Neural cell (in vitro differentiated cells): ENCODE data around the gene STX5. TPM values are rescaled to one million over a fixed set of nuclear protein-coding genes. Genes with fewer than 3 reads are reported as not detected.
A peak's percentile ranks its signal among the peaks of the same experiment; 100 is the strongest.

ENCODE experiments used
- H2AFZ ChIP-seq: fragments of 200-600, 300-800 bp; sonication (generic), shearing (Covaris generic); 2 replicates; pipeline ENCODE4 v1.6.0; 2014; ENCODE audit warnings: low read depth, mild to moderate bottlenecking, antibody characterized with exemption, low read length, moderate library complexity
- H3F3A ChIP-seq: fragments of 200-600 bp; shearing (Covaris generic); 2 replicates; pipeline ENCODE4 v1.6.1; 2016; ENCODE audit warnings: mild to moderate bottlenecking, moderate library complexity, mixed read lengths, antibody characterized with exemption, low read length; ENCODE audit not compliant: insufficient read depth, poor library complexity, severe bottlenecking
- H3K27ac ChIP-seq: fragments of 200-600, 300-800 bp; sonication (generic), shearing (Covaris generic); 2 replicates; pipeline ENCODE4 v1.5.1; 2014; ENCODE audit warnings: mild to moderate bottlenecking, low read length, moderate library complexity
- H3K27me3 ChIP-seq: fragments of 300-800, 200-600 bp; sonication (generic), shearing (Covaris generic); 2 replicates; pipeline ENCODE4 v1.6.0; 2014; ENCODE audit warnings: mild to moderate bottlenecking, low read depth, low read length, moderate library complexity; ENCODE audit not compliant: insufficient read depth
- H3K36me3 ChIP-seq: fragments of 300-800, 200-600 bp; sonication (generic), shearing (Covaris generic); 2 replicates; pipeline ENCODE4 v1.5.1; 2014; ENCODE audit warnings: mild to moderate bottlenecking, antibody characterized with exemption, low read length, moderate library complexity; ENCODE audit not compliant: insufficient read depth
- H3K4me2 ChIP-seq: fragments of 300-800, 200-600 bp; sonication (generic), shearing (Covaris generic); 2 replicates; pipeline ENCODE4 v1.6.0; 2014; ENCODE audit warnings: mild to moderate bottlenecking, low read length
- H3K4me3 ChIP-seq: fragments of 300-800, 200-600 bp; sonication (generic), shearing (Covaris generic); 2 replicates; pipeline ENCODE4 v1.5.1; 2014; ENCODE audit warnings: mild to moderate bottlenecking, low read length, moderate library complexity
- H3K79me2 ChIP-seq: fragments of 200-600 bp; shearing (Covaris generic); replicated peaks from 2 replicates; pipeline ENCODE4 v1.6.0; 2014; ENCODE audit warnings: mild to moderate bottlenecking, low read length, moderate library complexity; ENCODE audit not compliant: insufficient read depth
- H3K9ac ChIP-seq: fragments of 300-800, 200-600 bp; sonication (generic), shearing (Covaris generic); 2 replicates; pipeline ENCODE4 v1.6.1; 2016; ENCODE audit warnings: mild to moderate bottlenecking, low read length, mixed read lengths
- H3K9me2 ChIP-seq: fragments of 200-600 bp; shearing (Covaris generic); 2 replicates; pipeline ENCODE4 v1.6.1; 2016; ENCODE audit warnings: mild to moderate bottlenecking, low read length, mixed read lengths; ENCODE audit not compliant: insufficient read depth
- H3K9me3 ChIP-seq: fragments of 200-600, 300-800 bp; sonication (generic), shearing (Covaris generic); 2 replicates; pipeline ENCODE4 v1.6.1; 2016; ENCODE audit warnings: mild to moderate bottlenecking, mixed run types, low read length, moderate library complexity, mixed read lengths
- H4K20me1 ChIP-seq: fragments of 200-600 bp; shearing (Covaris generic); 2 replicates; pipeline ENCODE4 v1.6.1; 2016; ENCODE audit warnings: mild to moderate bottlenecking, mixed run types; ENCODE audit not compliant: insufficient read depth
- CTCF ChIP-seq: fragments of 450-650 bp; IDR thresholded peaks from 2 replicates; pipeline ENCODE4 v1.5.1; 2014; ENCODE audit warnings: antibody characterized with exemption, mild to moderate bottlenecking, moderate library complexity; ENCODE audit not compliant: poor library complexity, severe bottlenecking
- EP300 ChIP-seq: fragments of 450-650 bp; conservative IDR thresholded peaks from 2 replicates; pipeline ENCODE4 v1.6.1; 2014; ENCODE audit warnings: antibody characterized with exemption, mild to moderate bottlenecking, moderate library complexity; ENCODE audit not compliant: poor library complexity, severe bottlenecking
- EZH2 ChIP-seq: fragments of 200-600, 300-800 bp; shearing (Covaris generic), sonication (generic); IDR thresholded peaks from 2 replicates; pipeline ENCODE4 v1.6.1; 2014; ENCODE audit warnings: antibody characterized with exemption, low read length, borderline replicate concordance, mild to moderate bottlenecking; ENCODE audit not compliant: insufficient read depth, poor library complexity, severe bottlenecking
- MXI1 ChIP-seq: fragments of 450-650 bp; conservative IDR thresholded peaks from 2 replicates; pipeline ENCODE4 v1.6.1; 2014; ENCODE audit warnings: antibody characterized with exemption, mild to moderate bottlenecking; ENCODE audit not compliant: poor library complexity, severe bottlenecking
- POLR2AphosphoS5 ChIP-seq: IDR thresholded peaks from 2 replicates; pipeline ENCODE4 v1.6.1; 2012
- RAD21 ChIP-seq: fragments of 450-650 bp; conservative IDR thresholded peaks from 2 replicates; pipeline ENCODE4 v1.6.1; 2014; ENCODE audit warnings: antibody characterized with exemption, mild to moderate bottlenecking, moderate library complexity
- REST ChIP-seq: IDR thresholded peaks from 2 replicates; pipeline ENCODE4 v1.6.1; 2012; ENCODE audit warnings: borderline replicate concordance
- SMC3 ChIP-seq: fragments of 450-650 bp; conservative IDR thresholded peaks from 2 replicates; pipeline ENCODE4 v1.6.1; 2014; ENCODE audit warnings: antibody characterized with exemption, mild to moderate bottlenecking, moderate library complexity; ENCODE audit not compliant: poor library complexity
- TAF1 ChIP-seq: IDR thresholded peaks from 2 replicates; pipeline ENCODE4 v1.6.1; 2012; ENCODE audit warnings: low read depth
- polyA plus RNA-seq: library from polyadenylated mRNA; depleted of rRNA; stranded (reverse); fragments of >200 nt; gene quantifications from 2 replicates; pipeline ENCODE4 v1.2.3, GENCODE V29; 2014

Gene STX5
- polyA plus RNA-seq, 1 donor from 2014 or later, result 28.5 TPM

- H3K79me2 ChIP-seq, result peaks cover 10% of the 10 kb centered on the region
- H3K9me2 ChIP-seq, result no peaks in the 10 kb centered on the region
- no peaks in the 10 kb centered on the region for H4K20me1 ChIP-seq
- peak within 1 kb of the TSS; percentile 86 for H3K4me2 ChIP-seq
- no peaks in the 10 kb centered on the region for H3K27me3 ChIP-seq
- peak within 1 kb of the TSS; percentile 87 for H3K4me3 ChIP-seq
- TF ChIP-seq POLR2AphosphoS5, result peak; percentile 77
- peak; percentile 18 for TF ChIP-seq EP300
- TF ChIP-seq MXI1, result peak; percentile 85
- no peak for TF ChIP-seq RAD21
- TF ChIP-seq CTCF, result no peak
- TF ChIP-seq REST, result no peak
- TF ChIP-seq SMC3, result peak; percentile 44
- no peak for TF ChIP-seq TAF1
- no peak for TF ChIP-seq EZH2
- no peaks in the 10 kb centered on the region for H3K9me3 ChIP-seq
- peak within 1 kb of the TSS; percentile 61 for H2AFZ ChIP-seq
- no peaks in the 10 kb centered on the region for H3K36me3 ChIP-seq
- H3K9ac ChIP-seq, result peak within 1 kb of the TSS; percentile 73
- peak within 1 kb of the TSS; percentile 85 for H3K27ac ChIP-seq
- H3F3A ChIP-seq, result peaks cover 5% of the 10 kb centered on the region
These were observed 60.5 kb downstream of the STX5 start, which contains the start of gene TAF6L for GRCh38 chr11:62771144-62772021. Gene TAF6L (plus strand): TSS chr11:62771396. CDS start chr11:62775784, 4,388 bp downstream.

GRCh38 chr11:62770778-62771143 is 61.1 kb downstream of the STX5 start:
- no peaks in the 10 kb centered on the region for H3K27me3 ChIP-seq

More at GRCh38 chr11:62770778-62771143, 61.1 kb downstream of the STX5 start:
- peak overlapping the region; percentile 87 for H3K4me3 ChIP-seq
- H2AFZ ChIP-seq, result peak overlapping the region; percentile 61
- H3K9ac ChIP-seq, result peak overlapping the region; percentile 73
- no peaks in the 10 kb centered on the region for H3K9me2 ChIP-seq
- no peaks in the 10 kb centered on the region for H4K20me1 ChIP-seq
- H3K9me3 ChIP-seq, result no peaks in the 10 kb centered on the region
- no peaks in the 10 kb centered on the region for H3K36me3 ChIP-seq
- H3K27ac ChIP-seq, result peak overlapping the region; percentile 85
- H3K79me2 ChIP-seq, result peaks cover 10% of the 10 kb centered on the region
- TF ChIP-seq EZH2 (no peak), POLR2AphosphoS5 (no peak), CTCF (no peak), EP300 (no peak), RAD21 (no peak), TAF1 (no peak), SMC3 (no peak), REST (no peak), MXI1 (no peak)
- H3K4me2 ChIP-seq, result peak overlapping the region; percentile 77
- peaks cover 5% of the 10 kb centered on the region for H3F3A ChIP-seq
